Peyer's patch (tissue), 4 donors: ENCODE results near the gene TWSG1. TPM values are rescaled to one million over a fixed set of nuclear protein-coding genes. Genes with fewer than 3 reads are reported as not detected.

Experiments
- DNase-seq, 3 donors: peaks; one replicate each; pipeline ENCODE4 v3.0.0-alpha.2; 2017 to 2019
- H3K27ac ChIP-seq, 4 donors: fragments of 200-600 bp; sonication (generic); one replicate each; pipeline ENCODE4 v1.5.1; 2016 to 2019
- H3K27me3 ChIP-seq, 2 donors: fragments of 200-600 bp; sonication (generic); one replicate each; pipeline ENCODE4 v1.5.1; 2019
- H3K36me3 ChIP-seq, 3 donors: fragments of 200-600 bp; sonication (generic); one replicate each; pipeline ENCODE4 v1.5.1; 2016 to 2019
- H3K4me1 ChIP-seq, 4 donors: fragments of 200-600 bp; sonication (generic); one replicate each; pipeline ENCODE4 v1.5.1; 2016 to 2019
- H3K4me3 ChIP-seq, 4 donors: fragments of 200-600 bp; sonication (generic); 1 replicate in 3 of 4; 2 replicates in 1 of 4; pipeline ENCODE4 v1.5.1; 2016 to 2019; ENCODE audit warnings: mild to moderate bottlenecking in 1 of 4
- H3K9me3 ChIP-seq, 4 donors: fragments of 200-600 bp; sonication (generic); one replicate each; pipeline ENCODE4 v1.5.1; 2016 to 2019; ENCODE audit warnings: mild to moderate bottlenecking in 1 of 4
- POLR2A ChIP-seq, 2 donors: fragments of 450-650 bp; IDR thresholded peaks; one replicate each; pipeline ENCODE4 v1.5.1; 2017; ENCODE audit warnings: antibody characterized with exemption in 2 of 2, mild to moderate bottlenecking in 2 of 2, moderate library complexity in 2 of 2
- total RNA-seq, 4 donors: library from RNA; depleted of rRNA; stranded (reverse); fragments of >200 nt; gene quantifications; one replicate each; pipeline ENCODE4 v1.1.0, GENCODE V29; 2016
- TF ChIP-seq, protein P1 (sequence below), 6 experiments: fragments of 450-650 bp in 4 of 6; fragments of 200-600 bp in 2 of 6; sonication (generic) in 1 of 6; IDR thresholded peaks; one replicate each; pipeline ENCODE4 v1.5.1; 2017 to 2019; ENCODE audit warnings: antibody characterized with exemption in 6 of 6, mild to moderate bottlenecking in 3 of 6, moderate library complexity in 1 of 6

The TWSG1 gene
- total RNA-seq, 4 donors from 2014 or later: 7.5 to 12.4 (median 10.5) TPM

DNA sequence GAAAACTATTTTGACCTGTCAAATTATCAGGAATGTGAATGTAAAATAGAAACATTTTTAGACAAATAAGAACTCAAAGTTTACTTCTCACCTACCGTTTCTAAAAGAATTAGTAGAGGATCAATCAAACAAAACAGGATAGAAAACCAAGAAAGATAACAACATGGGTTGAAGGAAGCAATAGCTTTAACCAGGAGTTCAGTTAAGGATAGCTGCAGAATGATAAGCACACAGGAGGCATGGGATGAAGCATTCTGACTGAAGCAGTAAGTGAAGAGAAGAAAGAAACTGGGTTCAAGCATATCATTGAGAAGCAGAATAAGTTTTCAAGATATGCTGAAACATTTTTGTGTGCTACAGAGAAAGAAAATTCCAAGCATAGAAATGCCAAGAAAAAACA lies 52.3 kb downstream of the TWSG1 start:
- no peaks in the 10 kb centered on the region for H3K9me3 ChIP-seq
- H3K4me3 ChIP-seq: no peak overlapping the region
- TF ChIP-seq, protein P1, sequence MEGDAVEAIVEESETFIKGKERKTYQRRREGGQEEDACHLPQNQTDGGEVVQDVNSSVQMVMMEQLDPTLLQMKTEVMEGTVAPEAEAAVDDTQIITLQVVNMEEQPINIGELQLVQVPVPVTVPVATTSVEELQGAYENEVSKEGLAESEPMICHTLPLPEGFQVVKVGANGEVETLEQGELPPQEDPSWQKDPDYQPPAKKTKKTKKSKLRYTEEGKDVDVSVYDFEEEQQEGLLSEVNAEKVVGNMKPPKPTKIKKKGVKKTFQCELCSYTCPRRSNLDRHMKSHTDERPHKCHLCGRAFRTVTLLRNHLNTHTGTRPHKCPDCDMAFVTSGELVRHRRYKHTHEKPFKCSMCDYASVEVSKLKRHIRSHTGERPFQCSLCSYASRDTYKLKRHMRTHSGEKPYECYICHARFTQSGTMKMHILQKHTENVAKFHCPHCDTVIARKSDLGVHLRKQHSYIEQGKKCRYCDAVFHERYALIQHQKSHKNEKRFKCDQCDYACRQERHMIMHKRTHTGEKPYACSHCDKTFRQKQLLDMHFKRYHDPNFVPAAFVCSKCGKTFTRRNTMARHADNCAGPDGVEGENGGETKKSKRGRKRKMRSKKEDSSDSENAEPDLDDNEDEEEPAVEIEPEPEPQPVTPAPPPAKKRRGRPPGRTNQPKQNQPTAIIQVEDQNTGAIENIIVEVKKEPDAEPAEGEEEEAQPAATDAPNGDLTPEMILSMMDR (IDR thresholded peaks at IDR 0.05): no peak
- TF ChIP-seq POLR2A (IDR thresholded peaks at IDR 0.05): no peak
- no peak for DNase-seq
- H3K27me3 ChIP-seq: no peaks in the 10 kb centered on the region
- no peak overlapping the region for H3K27ac ChIP-seq
- H3K36me3 ChIP-seq: no peaks in the 10 kb centered on the region
- no peaks in the 10 kb centered on the region for H3K4me1 ChIP-seq

DNA sequence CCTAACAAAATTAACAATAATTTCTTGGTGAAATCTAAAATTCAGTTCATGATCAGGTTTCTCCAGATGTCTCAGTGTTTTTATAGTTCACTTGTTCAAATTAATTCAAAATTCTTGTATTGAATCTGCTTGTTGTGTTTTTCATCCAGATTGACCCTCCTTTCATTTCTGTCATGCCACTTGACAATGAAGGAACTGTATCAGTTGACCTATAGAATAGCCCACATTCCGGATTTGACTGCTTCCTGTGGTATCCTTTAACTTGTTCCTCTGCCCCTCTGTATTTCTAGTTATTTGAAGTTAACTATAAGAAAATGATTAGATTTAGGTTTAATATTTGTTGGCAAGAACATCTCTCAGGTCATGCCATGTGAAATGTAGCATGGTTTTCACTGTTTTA lies 53.3 kb downstream of the TWSG1 start:
- TF ChIP-seq, protein P1 (IDR thresholded peaks at IDR 0.05): no peak
- TF ChIP-seq POLR2A (IDR thresholded peaks at IDR 0.05): no peak
- no peaks in the 10 kb centered on the region for H3K4me1 ChIP-seq

DNA sequence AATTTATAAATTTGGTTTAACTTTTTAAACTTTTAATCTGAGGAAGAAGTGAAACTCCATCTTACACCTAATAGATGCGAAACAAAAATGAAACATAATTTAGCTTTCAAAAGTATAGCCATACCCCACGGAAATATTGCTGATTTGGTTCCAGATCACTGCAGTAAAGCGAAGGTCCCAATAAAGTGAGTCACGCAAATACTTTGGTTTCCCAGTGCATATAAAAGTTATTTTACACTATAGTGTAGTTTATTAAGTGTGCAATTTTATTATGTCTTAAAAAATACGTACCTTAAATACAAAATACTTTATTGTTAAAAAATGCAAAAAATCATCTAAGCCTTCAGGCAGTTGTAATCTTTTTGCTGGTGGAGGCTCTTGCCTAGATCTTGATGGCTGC lies 55.1 kb downstream of the TWSG1 start:
- Histone ChIP-seq H3K27ac (no peak overlapping the region), H3K36me3 (no peaks in the 10 kb centered on the region), H3K27me3 (no peaks in the 10 kb centered on the region), H3K4me1 (no peaks in the 10 kb centered on the region), H3K4me3 (no peak overlapping the region), H3K9me3 (no peaks in the 10 kb centered on the region)
- no peak for DNase-seq
- TF ChIP-seq POLR2A (IDR thresholded peaks at IDR 0.05): no peak

More for the DNA sequence above, 53.3 kb downstream of the TWSG1 start:
- H3K27me3 ChIP-seq: no peaks in the 10 kb centered on the region
- H3K4me3 ChIP-seq: no peak overlapping the region
- H3K27ac ChIP-seq: no peak overlapping the region
- H3K36me3 ChIP-seq: no peaks in the 10 kb centered on the region
- H3K9me3 ChIP-seq: no peaks in the 10 kb centered on the region
- DNase-seq: no peak

DNA sequence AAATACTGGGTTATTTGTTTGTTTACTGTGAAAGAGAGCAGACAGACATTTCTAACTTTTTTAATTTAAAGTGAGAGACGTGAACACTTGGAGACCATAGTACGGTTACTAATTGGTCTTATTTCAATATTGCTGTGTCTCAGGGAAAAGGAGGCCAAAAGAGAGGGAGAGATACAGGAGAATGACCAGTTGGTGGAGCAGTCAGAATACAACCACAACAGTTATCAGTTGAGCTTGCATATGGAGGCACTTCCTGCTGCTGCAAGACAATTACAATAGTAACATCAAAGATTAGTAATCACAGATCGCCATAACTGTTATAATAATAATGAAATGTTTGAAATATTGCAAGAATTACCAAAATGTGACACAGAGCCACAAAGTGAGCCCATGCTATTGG lies 58.2 kb downstream of the TWSG1 start:
- Histone ChIP-seq H3K4me3 (no peak overlapping the region), H3K27ac (no peak overlapping the region), H3K4me1 (no peaks in the 10 kb centered on the region), H3K36me3 (peaks cover 0 to 3% (median 0%) of the 10 kb centered on the region in 3 donors), H3K9me3 (no peaks in the 10 kb centered on the region), H3K27me3 (no peaks in the 10 kb centered on the region)
- no peak for TF ChIP-seq POLR2A (IDR thresholded peaks at IDR 0.05)
- TF ChIP-seq, protein P1 (IDR thresholded peaks at IDR 0.05): no peak
- no peak for DNase-seq

DNA sequence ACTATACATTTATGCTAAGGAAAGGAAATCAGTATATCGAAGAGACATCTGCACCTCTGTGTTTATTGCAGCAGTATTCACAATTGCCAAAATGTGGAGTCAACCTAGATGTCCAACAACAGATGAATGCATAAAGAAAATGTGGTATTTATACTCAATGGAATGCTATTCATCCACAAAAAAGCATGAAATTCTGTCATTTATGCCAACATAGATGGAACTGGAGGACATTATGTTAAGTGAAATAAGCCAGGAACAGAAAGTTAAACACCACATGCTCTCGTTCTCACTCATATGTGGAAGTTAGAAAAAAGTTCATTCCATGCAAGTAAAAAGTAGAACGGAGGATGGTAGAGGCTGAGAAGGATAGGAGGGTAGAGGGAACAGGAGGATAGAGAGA lies 59.5 kb downstream of the TWSG1 start:
- Histone ChIP-seq H3K27ac (no peak overlapping the region), H3K27me3 (no peaks in the 10 kb centered on the region), H3K36me3 (peaks cover 0 to 3% (median 0%) of the 10 kb centered on the region in 3 donors), H3K9me3 (no peaks in the 10 kb centered on the region), H3K4me1 (no peaks in the 10 kb centered on the region), H3K4me3 (no peak overlapping the region)
- TF ChIP-seq, protein P1 (IDR thresholded peaks at IDR 0.05): no peak
- no peak for TF ChIP-seq POLR2A (IDR thresholded peaks at IDR 0.05)
- DNase-seq: no peak

DNA sequence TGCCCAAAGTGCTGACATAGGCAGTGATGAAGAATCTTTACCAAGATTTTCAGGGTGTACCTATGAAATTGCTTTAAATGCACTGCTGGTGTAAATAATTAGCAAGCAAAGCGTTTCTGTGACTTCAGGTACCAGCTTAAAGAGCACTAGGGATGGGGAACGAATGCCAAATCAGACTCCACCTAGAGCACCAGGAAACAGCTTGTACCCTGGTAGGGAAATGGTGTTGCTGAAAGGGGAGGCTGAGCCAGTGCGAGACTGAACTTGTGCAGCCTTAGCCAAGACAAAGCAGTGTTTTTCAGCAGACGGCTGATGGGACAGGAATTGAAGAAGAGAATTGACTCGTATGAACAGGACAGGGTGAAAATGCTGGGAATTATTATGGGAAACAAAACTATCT lies 65.6 kb downstream of the TWSG1 start:
- Histone ChIP-seq H3K4me3 (no peak overlapping the region), H3K27me3 (no peaks in the 10 kb centered on the region), H3K36me3 (peaks cover 0 to 3% (median 0%) of the 10 kb centered on the region in 3 donors), H3K9me3 (no peaks in the 10 kb centered on the region), H3K27ac (no peak overlapping the region), H3K4me1 (no peaks in the 10 kb centered on the region)
- TF ChIP-seq, protein P1 (IDR thresholded peaks at IDR 0.05): no peak
- TF ChIP-seq POLR2A (IDR thresholded peaks at IDR 0.05): no peak
- DNase-seq: no peak
